Heart right ventricle (tissue), 16 donors: ENCODE results near the gene BICC1. TPM values are rescaled to one million over a fixed set of nuclear protein-coding genes. Genes with fewer than 3 reads are reported as not detected.

Experiments used
- ATAC-seq, 8 donors: fragments of 200-7000 bp; cut with Tn5 transposase; one replicate each; pipeline ENCODE4 v1.9.1; 2020; ENCODE audit warnings: mild to moderate bottlenecking in 8 of 8, moderate library complexity in 8 of 8, moderate number of reproducible peaks in 1 of 8
- DNase-seq, 2 donors: peaks; one replicate each; pipeline ENCODE4 v3.0.0-alpha.2; 2020
- H3K27ac ChIP-seq, 10 donors: fragments of 200-600 bp; sonication (generic) in 2 of 10; one replicate each; pipeline versions ENCODE4 v1.5.0 to v1.8.0; 2020 to 2022; ENCODE audit warnings: mild to moderate bottlenecking in 3 of 10
- H3K27me3 ChIP-seq, 7 donors: fragments of 200-600 bp; one replicate each; pipeline ENCODE4 v1.8.0; 2021 to 2022; ENCODE audit warnings: mild to moderate bottlenecking in 2 of 7
- H3K36me3 ChIP-seq, 9 donors: fragments of 200-600 bp; sonication (generic) in 1 of 9; one replicate each; pipeline versions ENCODE4 v1.5.0 to v1.8.0; 2020 to 2022; ENCODE audit warnings: mild to moderate bottlenecking in 2 of 9
- H3K4me1 ChIP-seq, 9 donors: fragments of 200-600 bp; sonication (generic) in 1 of 9; one replicate each; pipeline versions ENCODE4 v1.5.0 to v1.8.0; 2020 to 2022; ENCODE audit warnings: mild to moderate bottlenecking in 4 of 9
- H3K4me3 ChIP-seq, 10 donors: fragments of 200-600 bp; sonication (generic) in 2 of 10; one replicate each; pipeline versions ENCODE4 v1.5.0 to v1.8.0; 2020 to 2022; ENCODE audit warnings: mild to moderate bottlenecking in 7 of 10, moderate library complexity in 2 of 10
- H3K9me3 ChIP-seq, 11 donors: fragments of 200-600 bp in 10 of 11; sonication (generic) in 2 of 11; one replicate each; pipeline versions ENCODE4 v1.5.0 to v1.8.0; 2013 to 2022; ENCODE audit warnings: mild to moderate bottlenecking in 2 of 11, control low read depth in 1 of 11, moderate library complexity in 1 of 11
- WGBS, 2 donors: extraction: QIAGEN DNeasy Blood & Tissue Kit; methylation state at CpG; one replicate each; pipeline ENCODE4 v1.1.7; 2013; ENCODE audit warnings: inconsistent platforms in 1 of 2; 5-methylcytosine and 5-hydroxymethylcytosine counted together
- intact Hi-C, 10 donors: fragments of 100-400 bp; cut with DNase I; formaldehyde crosslinking; loops; one replicate each; pipeline versions ENCODE4 v1.11.1 to v1.14.2; 2022
- polyA plus RNA-seq, 2 donors: library from polyadenylated mRNA; stranded (reverse); fragments of 200-250 nt; gene quantifications; one replicate each; pipeline ENCODE4 v1.2.3, GENCODE V29; 2013
- total RNA-seq, 10 donors: library from RNA; stranded (reverse); fragmentation: NEBNext Ultra II Directional in 3 of 10; extraction: Animal tissue kit (Norgen Biotek cat#: 25700) in 3 of 10; gene quantifications; one replicate each; pipeline versions ENCODE4 v1.2.1 to v1.2.4, GENCODE V29; 2021 to 2023
- TF ChIP-seq, protein P1 (sequence below), 9 donors: fragments of 200-600 bp; sonication (generic) in 2 of 9; IDR thresholded peaks; one replicate each; pipeline versions ENCODE4 v1.5.0 to v1.8.0; 2021 to 2022; ENCODE audit warnings: antibody characterized with exemption in 9 of 9, mild to moderate bottlenecking in 5 of 9, moderate library complexity in 1 of 9
- donor health status: Arrhythmogenic right ventricular cardiomyopathy.
- donor health status: ischemic (EF 13 %, LVEDD 7.1; RV severe dilation, severe dysfunction).
- donor health status: healthy with polysubstance abuse.
- donor health status: DM: no; HTN: yes; CAD: no.
- donor health status: DM: no; HTN: no; CAD: no.
- donor health status: ischemic (EF 25% LVEDD 6.9; RV normal size, moderate dysfunction).
- donor health status: ischemic (EF 25% LVEDD 5.7; RV mildly dilated, moderate dysfunction).
- donor health status: healthy.
- donor health status: DM: yes; HTN: yes; CAD: no.
- donor health status: Ischemic cardiomyopathy.
- donor health status: ischemic (EF 35%, LVEDD 5.7; RV mildly dilated, moderate dysfunction).
- donor health status: nonischemic (EF 11% LVEDD 7.7; RV severe dilation, severe dysfunction).
- donor health status: DM: yes; HTN: yes; CAD: no.
- donor health status: PGD.
- donor health status: ischemic (EF 29% LVEDD 5.4; RV normal size, mild dysfunction).
- donor health status: nonischemic (EF 23%, LVEDD 6.1; RV moderate dilation, normal function).

BICC1 gene
- total and polyA plus RNA-seq, 12 donors: 1.6 to 9.2 (median 5.0) TPM

DNA sequence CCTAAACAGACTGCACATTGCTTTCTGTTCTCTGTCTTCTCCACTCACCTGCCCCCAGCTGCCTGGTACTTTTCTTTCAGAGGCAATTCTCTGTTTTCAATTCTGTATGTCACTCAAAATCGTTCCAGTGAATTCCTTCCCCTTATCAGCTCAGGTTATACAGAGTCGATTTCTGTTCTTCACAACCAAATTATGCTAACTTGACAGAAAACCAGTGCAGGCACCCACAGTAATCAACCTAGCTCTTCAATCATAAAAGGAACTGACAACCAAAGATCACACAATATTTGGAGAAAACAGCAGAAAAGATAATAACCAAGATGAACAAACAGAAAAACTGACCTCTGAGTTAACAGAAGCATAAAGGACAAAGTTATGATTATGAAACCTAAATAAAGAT is 360.5 kb downstream of the BICC1 start:
- Histone ChIP-seq H3K9me3 (peaks cover 0 to 12% (median 0%) of the 10 kb centered on the region in 11 donors), H3K27ac (no peak overlapping the region), H3K27me3 (no peaks in the 10 kb centered on the region), H3K4me1 (no peaks in the 10 kb centered on the region), H3K4me3 (no peak overlapping the region), H3K36me3 (no peaks in the 10 kb centered on the region)
- intact Hi-C loops: no loop called here
- WGBS, 2 donors: 28 to 50% methylated on average over 2 of the region's 2 CpGs
- DNase-seq (no peak), ATAC-seq (no peak)
- TF ChIP-seq, protein P1, sequence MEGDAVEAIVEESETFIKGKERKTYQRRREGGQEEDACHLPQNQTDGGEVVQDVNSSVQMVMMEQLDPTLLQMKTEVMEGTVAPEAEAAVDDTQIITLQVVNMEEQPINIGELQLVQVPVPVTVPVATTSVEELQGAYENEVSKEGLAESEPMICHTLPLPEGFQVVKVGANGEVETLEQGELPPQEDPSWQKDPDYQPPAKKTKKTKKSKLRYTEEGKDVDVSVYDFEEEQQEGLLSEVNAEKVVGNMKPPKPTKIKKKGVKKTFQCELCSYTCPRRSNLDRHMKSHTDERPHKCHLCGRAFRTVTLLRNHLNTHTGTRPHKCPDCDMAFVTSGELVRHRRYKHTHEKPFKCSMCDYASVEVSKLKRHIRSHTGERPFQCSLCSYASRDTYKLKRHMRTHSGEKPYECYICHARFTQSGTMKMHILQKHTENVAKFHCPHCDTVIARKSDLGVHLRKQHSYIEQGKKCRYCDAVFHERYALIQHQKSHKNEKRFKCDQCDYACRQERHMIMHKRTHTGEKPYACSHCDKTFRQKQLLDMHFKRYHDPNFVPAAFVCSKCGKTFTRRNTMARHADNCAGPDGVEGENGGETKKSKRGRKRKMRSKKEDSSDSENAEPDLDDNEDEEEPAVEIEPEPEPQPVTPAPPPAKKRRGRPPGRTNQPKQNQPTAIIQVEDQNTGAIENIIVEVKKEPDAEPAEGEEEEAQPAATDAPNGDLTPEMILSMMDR (IDR thresholded peaks at IDR 0.05): no peak

Other genes starting within 250 kb of the BICC1 start
- 1 to 10 TPM; 1.8 to 5.0 (median 2.6) TPM for gene IPMK, start 245.0 kb upstream of the BICC1 start, total RNA-seq
- gene IPMK, start 245.0 kb upstream of the BICC1 start, polyA plus RNA-seq: 1 to 10 TPM in 1 of 2 donors, under 1 TPM in 1; 0.93 to 1.3 TPM
- gene CISD1, start 243.7 kb upstream of the BICC1 start, total RNA-seq: 100 to 1,000 TPM; 135 to 204 (median 179) TPM
- gene CISD1, start 243.7 kb upstream of the BICC1 start, polyA plus RNA-seq: 100 to 1,000 TPM in 1 of 2 donors, 10 to 100 TPM in 1; 34.4 to 111 TPM
- 10 to 100 TPM; 42.6 to 71.0 (median 62.0) TPM for gene UBE2D1, start 177.9 kb upstream of the BICC1 start, total RNA-seq
- gene UBE2D1, start 177.9 kb upstream of the BICC1 start, polyA plus RNA-seq: 10 to 100 TPM; 12.2 to 37.3 TPM
- gene TFAM, start 127.5 kb upstream of the BICC1 start, total RNA-seq: 10 to 100 TPM; 23.7 to 36.5 (median 31.5) TPM
- gene TFAM, start 127.5 kb upstream of the BICC1 start, polyA plus RNA-seq: 1 to 10 TPM; 3.8 to 9.0 TPM